HepG2 (cell line): ENCODE measurements around the gene NKX1-1. TPM values are rescaled to one million over a fixed set of nuclear protein-coding genes. Genes with fewer than 3 reads are reported as not detected.
A peak's percentile ranks its signal among the peaks of the same experiment; 100 is the strongest.

Experiments used
- CBX1 ChIP-seq: IDR thresholded peaks from one replicate; pipeline ENCODE4 v1.6.1; 2016; ENCODE audit warnings: antibody characterized with exemption, low read depth
- GABPB1 ChIP-seq: IDR thresholded peaks from 2 replicates; pipeline ENCODE4 v1.6.1; 2016; ENCODE audit warnings: mild to moderate bottlenecking, missing genetic modification reagents, moderate library complexity, missing compliant biosample characterization
- HDAC2 ChIP-seq: sonication (generic); formaldehyde crosslinking; IDR thresholded peaks from 2 replicates; pipeline ENCODE4 v1.4.0; 2020; ENCODE audit warnings: missing genetic modification reagents
- KAT2B ChIP-seq: fragments of 150-350 bp; IDR thresholded peaks from 2 replicates; pipeline ENCODE4 v1.6.1; 2014; ENCODE audit warnings: low read depth, low read length, borderline replicate concordance
- MYC ChIP-seq: sonication (generic); formaldehyde crosslinking; IDR thresholded peaks from 2 replicates; pipeline ENCODE4 v1.9.0; 2021; ENCODE audit warnings: missing genetic modification reagents, borderline replicate concordance
- MYNN ChIP-seq: sonication (generic); formaldehyde crosslinking; IDR thresholded peaks from 2 replicates; pipeline ENCODE4 v1.4.0; 2020; ENCODE audit warnings: mild to moderate bottlenecking, low read depth, missing genetic modification reagents
- NFRKB ChIP-seq: fragments of 450-650 bp; IDR thresholded peaks from 2 replicates; pipeline ENCODE4 v1.6.1; 2017
- PCBP1 ChIP-seq: fragments of 200-400 bp; formaldehyde crosslinking; IDR thresholded peaks from 2 replicates; pipeline ENCODE4 v1.6.1; 2017; ENCODE audit warnings: mild to moderate bottlenecking, low read depth, low read length, borderline replicate concordance
- SKI ChIP-seq: fragments of 450-650 bp; IDR thresholded peaks from one replicate; pipeline ENCODE4 v1.6.1; 2018; ENCODE audit warnings: mild to moderate bottlenecking; ENCODE audit not compliant: partially characterized antibody
- SMARCE1 ChIP-seq: fragments of 450-650 bp; IDR thresholded peaks from 2 replicates; pipeline ENCODE4 v1.6.1; 2017; ENCODE audit warnings: borderline replicate concordance
- U2AF1 ChIP-seq: fragments of 200-400 bp; formaldehyde crosslinking; optimal IDR thresholded peaks from 2 replicates; pipeline ENCODE3; 2017; ENCODE audit warnings: mild to moderate bottlenecking, low read depth, low read length
- ZMYM3 ChIP-seq: sonication (generic); formaldehyde crosslinking; IDR thresholded peaks from 2 replicates; pipeline ENCODE4 v1.5.1; 2020; ENCODE audit warnings: mild to moderate bottlenecking, missing genetic modification reagents
- ZNF337 ChIP-seq: sonication (generic); formaldehyde crosslinking; IDR thresholded peaks from 2 replicates; pipeline ENCODE4 v1.5.1; 2020; ENCODE audit warnings: missing genetic modification reagents, low read depth, mild to moderate bottlenecking, borderline replicate concordance
- ZNF615 ChIP-seq: sonication (generic); formaldehyde crosslinking; IDR thresholded peaks from 2 replicates; pipeline ENCODE4 v1.5.0; 2020; ENCODE audit warnings: mild to moderate bottlenecking, missing genetic modification reagents, borderline replicate concordance
- ZSCAN22 ChIP-seq: sonication (generic); formaldehyde crosslinking; IDR thresholded peaks from 2 replicates; pipeline ENCODE4 v1.4.0; 2020; ENCODE audit warnings: mild to moderate bottlenecking, missing genetic modification reagents
- polyA plus RNA-seq, 8 experiments: library from polyadenylated mRNA; depleted of rRNA in 3 of 8; stranded (reverse) in 7 of 8; unstranded in 1 of 8; fragments of >200 nt; fragmentation: Illumina TruSeq in 4 of 8; extraction: Trizol in 4 of 8; gene quantifications; 2 replicates each; pipeline versions ENCODE4 v1.2.1 to v1.2.3, GENCODE V29; 2011 to 2016; ENCODE audit warnings: low read depth in 4 of 8, missing spikeins in 1 of 8, mixed read lengths in 1 of 8; ENCODE audit not compliant: insufficient read depth in 1 of 8
- total RNA-seq, 5 experiments: library from RNA; depleted of rRNA; stranded (reverse); fragments of >200 nt; fragmentation: Illumina TruSeq; extraction: Trizol; gene quantifications; 2 replicates each; pipeline ENCODE4 v1.2.3, GENCODE V29; 2016; ENCODE audit warnings: low read depth in 1 of 5
- TF ChIP-seq, protein P1 (sequence below): sonication (generic); formaldehyde crosslinking; IDR thresholded peaks from 2 replicates; pipeline ENCODE4 v1.9.0; 2021; ENCODE audit warnings: missing genetic modification reagents, borderline replicate concordance
- TF ChIP-seq, protein P2 (sequence below): sonication (generic); formaldehyde crosslinking; IDR thresholded peaks from 2 replicates; pipeline ENCODE4 v1.4.0; 2020; ENCODE audit warnings: mild to moderate bottlenecking, missing genetic modification reagents
- TF ChIP-seq, protein P3 (sequence below): sonication (generic); formaldehyde crosslinking; IDR thresholded peaks from 2 replicates; pipeline ENCODE4 v1.8.1; 2022; ENCODE audit warnings: low read depth, mild to moderate bottlenecking, missing genetic modification reagents
- TF ChIP-seq, protein P4 (sequence below): IDR thresholded peaks from 2 replicates; pipeline ENCODE4 v1.6.1; 2016; ENCODE audit warnings: low read depth

Gene NKX1-1
- total and polyA plus RNA-seq, 2 of the 13 experiments (the other 11 are each of a cell fraction or from before 2014, with no cell fraction given): not detected

DNA sequence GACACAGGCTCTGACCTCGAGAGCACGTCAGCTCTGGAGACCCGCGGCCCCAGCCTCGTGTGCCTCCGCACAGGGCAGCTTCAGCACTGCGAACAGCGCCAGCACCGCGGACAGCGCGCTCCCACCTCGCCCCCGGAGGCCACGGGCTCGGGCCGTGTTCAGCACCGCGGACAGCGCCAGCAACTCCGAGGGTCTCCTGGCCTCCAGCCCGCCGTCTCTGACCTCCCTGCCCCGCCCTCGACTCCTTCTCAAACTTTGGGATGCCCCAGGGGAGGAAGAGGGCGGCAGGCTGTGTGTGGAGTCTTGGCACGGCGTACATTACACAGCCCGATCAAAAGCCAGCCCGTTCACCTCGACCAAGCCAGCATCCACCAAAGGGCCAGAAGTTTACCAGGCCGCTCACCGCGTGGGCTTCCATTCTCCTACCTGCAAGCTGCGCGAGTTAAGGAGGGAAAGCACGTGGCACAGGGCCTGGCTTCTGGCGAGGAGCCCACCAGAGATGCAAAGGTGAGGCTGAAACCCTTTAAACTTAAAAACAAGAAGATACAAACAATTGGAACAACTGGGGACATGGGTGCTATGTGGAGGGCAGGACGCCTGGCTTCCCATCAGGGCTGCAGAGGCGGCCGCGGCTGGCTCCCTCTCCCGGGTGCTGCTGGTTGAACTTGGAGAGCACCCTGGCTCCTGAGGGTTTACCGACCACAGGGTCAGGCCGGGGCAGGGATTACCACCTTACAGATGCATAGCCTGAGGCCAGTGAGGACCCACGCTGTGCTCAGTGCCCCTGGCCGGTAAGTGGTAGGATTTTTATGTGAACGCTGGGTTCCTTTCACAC is 4.5 kb upstream of the NKX1-1 start (continued):
- TF ChIP-seq KAT2B (no peak), HDAC2 (CRISPR knock-in tag) (peak; percentile 99), NFRKB (no peak), ZMYM3 (peak; percentile 89), CBX1 (no peak), MYNN (CRISPR knock-in tag) (peak; percentile 99), PCBP1 (no peak), SMARCE1 (no peak), MYC (CRISPR knock-in tag) (peak; percentile 97), U2AF1 (no peak), SKI (no peak), GABPB1 (CRISPR knock-in tag) (peak; percentile 91), ZNF337 (CRISPR knock-in tag) (peak; percentile 99), ZSCAN22 (peak; percentile 95), ZNF615 (peak; percentile 100)
- TF ChIP-seq, protein P1, sequence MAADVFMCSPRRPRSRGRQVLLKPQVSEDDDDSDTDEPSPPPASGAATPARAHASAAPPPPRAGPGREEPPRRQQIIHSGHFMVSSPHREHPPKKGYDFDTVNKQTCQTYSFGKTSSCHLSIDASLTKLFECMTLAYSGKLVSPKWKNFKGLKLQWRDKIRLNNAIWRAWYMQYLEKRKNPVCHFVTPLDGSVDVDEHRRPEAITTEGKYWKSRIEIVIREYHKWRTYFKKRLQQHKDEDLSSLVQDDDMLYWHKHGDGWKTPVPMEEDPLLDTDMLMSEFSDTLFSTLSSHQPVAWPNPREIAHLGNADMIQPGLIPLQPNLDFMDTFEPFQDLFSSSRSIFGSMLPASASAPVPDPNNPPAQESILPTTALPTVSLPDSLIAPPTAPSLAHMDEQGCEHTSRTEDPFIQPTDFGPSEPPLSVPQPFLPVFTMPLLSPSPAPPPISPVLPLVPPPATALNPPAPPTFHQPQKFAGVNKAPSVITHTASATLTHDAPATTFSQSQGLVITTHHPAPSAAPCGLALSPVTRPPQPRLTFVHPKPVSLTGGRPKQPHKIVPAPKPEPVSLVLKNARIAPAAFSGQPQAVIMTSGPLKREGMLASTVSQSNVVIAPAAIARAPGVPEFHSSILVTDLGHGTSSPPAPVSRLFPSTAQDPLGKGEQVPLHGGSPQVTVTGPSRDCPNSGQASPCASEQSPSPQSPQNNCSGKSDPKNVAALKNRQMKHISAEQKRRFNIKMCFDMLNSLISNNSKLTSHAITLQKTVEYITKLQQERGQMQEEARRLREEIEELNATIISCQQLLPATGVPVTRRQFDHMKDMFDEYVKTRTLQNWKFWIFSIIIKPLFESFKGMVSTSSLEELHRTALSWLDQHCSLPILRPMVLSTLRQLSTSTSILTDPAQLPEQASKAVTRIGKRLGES: peak; percentile 99
- TF ChIP-seq, protein P2, sequence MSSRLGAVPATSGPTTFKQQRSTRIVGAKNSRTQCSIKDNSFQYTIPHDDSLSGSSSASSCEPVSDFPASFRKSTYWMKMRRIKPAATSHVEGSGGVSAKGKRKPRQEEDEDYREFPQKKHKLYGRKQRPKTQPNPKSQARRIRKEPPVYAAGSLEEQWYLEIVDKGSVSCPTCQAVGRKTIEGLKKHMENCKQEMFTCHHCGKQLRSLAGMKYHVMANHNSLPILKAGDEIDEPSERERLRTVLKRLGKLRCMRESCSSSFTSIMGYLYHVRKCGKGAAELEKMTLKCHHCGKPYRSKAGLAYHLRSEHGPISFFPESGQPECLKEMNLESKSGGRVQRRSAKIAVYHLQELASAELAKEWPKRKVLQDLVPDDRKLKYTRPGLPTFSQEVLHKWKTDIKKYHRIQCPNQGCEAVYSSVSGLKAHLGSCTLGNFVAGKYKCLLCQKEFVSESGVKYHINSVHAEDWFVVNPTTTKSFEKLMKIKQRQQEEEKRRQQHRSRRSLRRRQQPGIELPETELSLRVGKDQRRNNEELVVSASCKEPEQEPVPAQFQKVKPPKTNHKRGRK: 0 out of 2 replicates have a peak, but pooled peaks have one; percentile 37
- TF ChIP-seq, protein P3, sequence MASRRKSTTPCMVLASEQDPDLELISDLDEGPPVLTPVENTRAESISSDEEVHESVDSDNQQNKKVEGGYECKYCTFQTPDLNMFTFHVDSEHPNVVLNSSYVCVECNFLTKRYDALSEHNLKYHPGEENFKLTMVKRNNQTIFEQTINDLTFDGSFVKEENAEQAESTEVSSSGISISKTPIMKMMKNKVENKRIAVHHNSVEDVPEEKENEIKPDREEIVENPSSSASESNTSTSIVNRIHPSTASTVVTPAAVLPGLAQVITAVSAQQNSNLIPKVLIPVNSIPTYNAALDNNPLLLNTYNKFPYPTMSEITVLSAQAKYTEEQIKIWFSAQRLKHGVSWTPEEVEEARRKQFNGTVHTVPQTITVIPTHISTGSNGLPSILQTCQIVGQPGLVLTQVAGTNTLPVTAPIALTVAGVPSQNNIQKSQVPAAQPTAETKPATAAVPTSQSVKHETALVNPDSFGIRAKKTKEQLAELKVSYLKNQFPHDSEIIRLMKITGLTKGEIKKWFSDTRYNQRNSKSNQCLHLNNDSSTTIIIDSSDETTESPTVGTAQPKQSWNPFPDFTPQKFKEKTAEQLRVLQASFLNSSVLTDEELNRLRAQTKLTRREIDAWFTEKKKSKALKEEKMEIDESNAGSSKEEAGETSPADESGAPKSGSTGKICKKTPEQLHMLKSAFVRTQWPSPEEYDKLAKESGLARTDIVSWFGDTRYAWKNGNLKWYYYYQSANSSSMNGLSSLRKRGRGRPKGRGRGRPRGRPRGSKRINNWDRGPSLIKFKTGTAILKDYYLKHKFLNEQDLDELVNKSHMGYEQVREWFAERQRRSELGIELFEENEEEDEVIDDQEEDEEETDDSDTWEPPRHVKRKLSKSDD: peak; percentile 99
- TF ChIP-seq, protein P4, sequence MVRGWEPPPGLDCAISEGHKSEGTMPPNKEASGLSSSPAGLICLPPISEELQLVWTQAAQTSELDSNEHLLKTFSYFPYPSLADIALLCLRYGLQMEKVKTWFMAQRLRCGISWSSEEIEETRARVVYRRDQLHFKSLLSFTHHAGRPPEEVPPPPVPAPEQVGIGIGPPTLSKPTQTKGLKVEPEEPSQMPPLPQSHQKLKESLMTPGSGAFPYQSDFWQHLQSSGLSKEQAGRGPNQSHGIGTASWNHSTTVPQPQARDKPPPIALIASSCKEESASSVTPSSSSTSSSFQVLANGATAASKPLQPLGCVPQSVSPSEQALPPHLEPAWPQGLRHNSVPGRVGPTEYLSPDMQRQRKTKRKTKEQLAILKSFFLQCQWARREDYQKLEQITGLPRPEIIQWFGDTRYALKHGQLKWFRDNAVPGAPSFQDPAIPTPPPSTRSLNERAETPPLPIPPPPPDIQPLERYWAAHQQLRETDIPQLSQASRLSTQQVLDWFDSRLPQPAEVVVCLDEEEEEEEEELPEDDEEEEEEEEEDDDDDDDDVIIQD (CRISPR knock-in tag): peak; percentile 98
